ENCODE measurements around the gene CPPED1. TPM values are rescaled to one million over a fixed set of nuclear protein-coding genes. Genes with fewer than 3 reads are reported as not detected.
"Not testable (repeated sequence)": the region's sequence is repeated elsewhere in the genome, so short reads cannot be mapped to it uniquely, and the experiment has no call there.

CPPED1 gene
- total RNA-seq, 4 donors from 2014 or later, result 7.3 to 24.5 (median 11.8) TPM

- Histone ChIP-seq H3K4me1 (peaks cover 0 to 38% (median 12%) of the 10 kb centered on the region in 3 donors), H3K27ac (peak overlapping the region in 3 of 4 donors; percentile 25 to 87 (median 44)), H3K27me3 (no peaks in the 10 kb centered on the region), H3K9me3 (no peaks in the 10 kb centered on the region), H3K4me3 (no peak overlapping the region), H3K36me3 (no peaks in the 10 kb centered on the region)
- ATAC-seq, result no peak
- 86 to 90% methylated on average over 2 to 9 of the region's 9 CpGs for WGBS, 2 donors (ENCODE audit: low coverage in 1 of 2)
- TF ChIP-seq POLR2AphosphoS5 (IDR thresholded peaks at IDR 0.05) (no peak), EP300 (IDR thresholded peaks at IDR 0.05) (no peak), CTCF (IDR thresholded peaks at IDR 0.05) (no peak), POLR2A (IDR thresholded peaks at IDR 0.05) (no peak)
These were observed 1.6 kb downstream of the CPPED1 start for GRCh38 chr16:12802048-12802447.

DNA sequence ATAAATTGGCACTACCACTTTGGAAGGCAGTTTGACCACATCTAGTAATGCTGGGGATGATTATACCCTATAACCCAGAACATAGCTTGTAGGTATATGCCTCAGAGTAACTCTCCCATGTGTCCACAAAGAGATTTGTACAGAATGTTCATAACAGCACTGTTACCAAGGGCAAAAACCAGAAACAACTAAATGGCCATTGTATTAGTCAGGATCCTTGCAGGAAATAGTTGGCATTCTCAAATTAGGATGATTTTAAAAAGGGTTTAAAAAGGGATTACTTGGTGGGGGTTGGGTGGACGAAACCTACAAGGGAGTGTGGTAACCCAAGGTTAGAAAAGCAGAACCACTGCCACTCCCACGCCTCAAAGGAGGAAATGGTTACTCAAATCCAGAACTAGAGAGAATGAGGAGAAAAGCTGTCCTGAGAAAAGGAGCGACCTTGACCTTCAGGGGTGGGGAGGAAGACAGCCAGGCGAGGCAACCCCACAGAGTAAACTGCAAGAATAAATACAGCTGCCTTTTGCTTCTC, 2.1 kb downstream of the CPPED1 start:
- Histone ChIP-seq H3K9me3 (no peaks in the 10 kb centered on the region), H3K4me3 (no peak overlapping the region), H3K27me3 (no peaks in the 10 kb centered on the region), H3K4me1 (peaks cover 0 to 38% (median 12%) of the 10 kb centered on the region in 3 donors), H3K27ac (peak overlapping the region in 3 of 4 donors; percentile 31 to 87 (median 44)), H3K36me3 (no peaks in the 10 kb centered on the region)
- no peak for TF ChIP-seq POLR2A (IDR thresholded peaks at IDR 0.05)
- no peak for TF ChIP-seq CTCF (IDR thresholded peaks at IDR 0.05)
- TF ChIP-seq POLR2AphosphoS5 (IDR thresholded peaks at IDR 0.05), result no peak
- no peak for TF ChIP-seq EP300 (IDR thresholded peaks at IDR 0.05)
- ATAC-seq, result no peak
- WGBS, 2 donors (ENCODE audit: low coverage in 1 of 2), result 39 to 57% methylated on average over 2 to 4 of the region's 4 CpGs

DNA sequence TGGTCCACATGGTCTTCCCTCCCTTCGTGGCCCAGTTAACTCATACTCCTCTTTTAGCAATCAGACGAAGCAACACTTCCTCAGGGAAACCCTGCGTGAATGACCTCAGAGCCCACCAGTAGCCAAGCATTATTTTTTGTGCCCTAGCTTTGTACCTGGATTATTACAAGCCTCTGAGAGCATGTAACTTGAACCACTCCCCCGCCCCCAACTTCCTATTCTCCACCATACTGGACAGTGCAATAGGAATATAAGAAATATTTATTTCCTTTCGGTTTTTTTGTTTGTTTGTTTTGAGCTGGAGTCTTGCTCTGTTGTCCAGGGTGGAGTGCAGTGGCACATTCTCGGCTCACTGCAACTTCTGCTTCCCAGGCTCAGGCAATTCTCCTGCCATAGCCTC, 2.9 kb downstream of the CPPED1 start:
- ATAC-seq, result no peak
- Histone ChIP-seq H3K27ac (no peak overlapping the region), H3K4me1 (peaks cover 0 to 38% (median 12%) of the 10 kb centered on the region in 3 donors), H3K36me3 (no peaks in the 10 kb centered on the region), H3K9me3 (no peaks in the 10 kb centered on the region), H3K4me3 (no peak overlapping the region), H3K27me3 (no peaks in the 10 kb centered on the region)
- TF ChIP-seq POLR2A (IDR thresholded peaks at IDR 0.05) (no peak), POLR2AphosphoS5 (IDR thresholded peaks at IDR 0.05) (no peak), CTCF (IDR thresholded peaks at IDR 0.05) (no peak), EP300 (IDR thresholded peaks at IDR 0.05) (no peak)
- 69 to 85% methylated on average over 4 to 6 of the region's 6 CpGs for WGBS, 2 donors (ENCODE audit: low coverage in 1 of 2)

DNA sequence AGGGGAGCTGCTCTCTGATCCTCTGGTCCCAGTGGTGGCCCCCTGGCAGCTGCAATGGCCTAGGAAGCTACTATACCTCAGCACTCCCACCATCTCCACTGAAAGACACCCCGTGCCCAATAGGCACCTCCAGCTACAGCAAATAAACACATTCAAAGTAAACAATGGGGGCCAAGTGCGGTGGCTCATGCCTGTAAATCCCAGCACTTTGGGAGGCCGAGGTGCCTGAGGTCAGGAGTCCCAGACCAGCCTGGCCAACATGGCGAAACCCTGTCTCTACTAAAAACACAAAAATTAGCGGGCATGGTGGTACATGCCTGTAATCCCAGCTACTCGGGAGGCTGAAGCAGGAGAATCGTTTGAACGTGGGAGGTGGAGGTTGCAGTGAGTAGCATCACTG, 3.7 kb downstream of the CPPED1 start:
- not testable (repeated sequence) for H3K9me3 ChIP-seq, H3K27me3 ChIP-seq, H3K36me3 ChIP-seq, ATAC-seq, H3K4me3 ChIP-seq, H3K27ac ChIP-seq
- WGBS, 2 donors (ENCODE audit: low coverage in 1 of 2), result 85 to 100% methylated on average over 2 of the region's 8 CpGs
- peaks cover 0 to 38% (median 12%) of the 10 kb centered on the region in 3 donors for H3K4me1 ChIP-seq

- H3K9me3 ChIP-seq, result no peaks in the 10 kb centered on the region
- H3K36me3 ChIP-seq, result no peaks in the 10 kb centered on the region
- TF ChIP-seq POLR2AphosphoS5 (IDR thresholded peaks at IDR 0.05), result no peak
- no peak for TF ChIP-seq POLR2A (IDR thresholded peaks at IDR 0.05)
- no peak for TF ChIP-seq CTCF (IDR thresholded peaks at IDR 0.05)
- no peak for TF ChIP-seq EP300 (IDR thresholded peaks at IDR 0.05)
- peaks cover 0 to 30% (median 12%) of the 10 kb centered on the region in 3 donors for H3K4me1 ChIP-seq
- no peaks in the 10 kb centered on the region for H3K27me3 ChIP-seq
- ATAC-seq, result no peak
- no peak overlapping the region for H3K27ac ChIP-seq
- no peak overlapping the region for H3K4me3 ChIP-seq
- 80 to 83% methylated on average over 4 to 5 of the region's 5 CpGs for WGBS, 2 donors (ENCODE audit: low coverage in 1 of 2)
These were observed 4.8 kb downstream of the CPPED1 start for GRCh38 chr16:12798846-12799245.

Measured in gastroesophageal sphincter (tissue), 4 donors.